Aorta (tissue), 5 donors: ENCODE data around the gene FBXO15. TPM values are rescaled to one million over a fixed set of nuclear protein-coding genes. Genes with fewer than 3 reads are reported as not detected.
A peak's percentile ranks its signal among the peaks of the same experiment; 100 is the strongest.

Experiments
- ATAC-seq: fragments of 200-7000 bp; cut with Tn5 transposase; one replicate; pipeline ENCODE4 v1.9.1; 2022; ENCODE audit warnings: moderate library complexity; ENCODE audit not compliant: low FRiP score
- DNase-seq, 2 donors: peaks; one replicate each; pipeline ENCODE4 v3.0.0-alpha.2; 2020
- H3K27ac ChIP-seq, 2 donors: one replicate each; pipeline ENCODE4 v1.5.1; 2013; ENCODE audit warnings: low read length in 2 of 2, mild to moderate bottlenecking in 2 of 2, moderate library complexity in 2 of 2, control low read depth in 1 of 2, inconsistent platforms in 1 of 2, low read depth in 1 of 2
- H3K27me3 ChIP-seq, 2 donors: one replicate each; pipeline ENCODE4 v1.6.1; 2013; ENCODE audit warnings: control low read depth in 1 of 2, low read length in 1 of 2, mild to moderate bottlenecking in 1 of 2, moderate library complexity in 1 of 2; ENCODE audit not compliant: insufficient read depth in 2 of 2, control insufficient read depth in 1 of 2
- H3K36me3 ChIP-seq, 2 donors: one replicate each; pipeline ENCODE4 v1.6.1; 2013; ENCODE audit warnings: control low read depth in 1 of 2, low read length in 1 of 2, mild to moderate bottlenecking in 1 of 2; ENCODE audit not compliant: insufficient read depth in 2 of 2, control insufficient read depth in 1 of 2
- H3K4me1 ChIP-seq, 2 donors: one replicate each; pipeline ENCODE4 v1.6.1; 2013; ENCODE audit warnings: low read length in 2 of 2, control low read depth in 1 of 2, mild to moderate bottlenecking in 1 of 2, moderate library complexity in 1 of 2; ENCODE audit not compliant: insufficient read depth in 2 of 2, control insufficient read depth in 1 of 2
- H3K4me3 ChIP-seq, 2 donors: one replicate each; pipeline ENCODE4 v1.5.1; 2013; ENCODE audit warnings: low read length in 2 of 2, control low read depth in 1 of 2, mild to moderate bottlenecking in 1 of 2
- H3K9me3 ChIP-seq: one replicate; pipeline ENCODE4 v1.6.1; 2013; ENCODE audit warnings: mild to moderate bottlenecking, low read length; ENCODE audit not compliant: control insufficient read depth
- WGBS, 2 donors: extraction: QIAGEN DNeasy Blood & Tissue Kit; methylation state at CpG; one replicate each; pipeline ENCODE4 v1.1.7; 2013; 5-methylcytosine and 5-hydroxymethylcytosine counted together
- intact Hi-C, 2 donors: fragments of 100-400 bp; cut with DNase I; formaldehyde crosslinking; loops; one replicate each; pipeline versions ENCODE4 v1.14.2 to v1.15.0; 2022
- polyA plus RNA-seq, 2 donors: library from polyadenylated mRNA; stranded (reverse); fragments of 200-250 nt; gene quantifications; one replicate each; pipeline ENCODE4 v1.2.3, GENCODE V29; 2013
- total RNA-seq, 2 donors: library from RNA; stranded (reverse); fragmentation: NEBNext Ultra II Directional; extraction: Animal tissue kit (Norgen Biotek cat#: 25700); gene quantifications; one replicate each; pipeline ENCODE4 v1.2.1, GENCODE V29; 2021
- donor health status: healthy with polysubstance abuse.
- donor health status: Bipolar disorder and iron deficiency.
- donor health status: DM: no; HTN: no; CAD: no.
- donor health status: DM: no; HTN: no; CAD: no.
- donor health status: DM: yes; HTN: yes; CAD: no.

FBXO15 gene
- total and polyA plus RNA-seq, 4 donors = 0.51 to 3.5 (median 0.52) TPM; not detected in 1

DNA sequence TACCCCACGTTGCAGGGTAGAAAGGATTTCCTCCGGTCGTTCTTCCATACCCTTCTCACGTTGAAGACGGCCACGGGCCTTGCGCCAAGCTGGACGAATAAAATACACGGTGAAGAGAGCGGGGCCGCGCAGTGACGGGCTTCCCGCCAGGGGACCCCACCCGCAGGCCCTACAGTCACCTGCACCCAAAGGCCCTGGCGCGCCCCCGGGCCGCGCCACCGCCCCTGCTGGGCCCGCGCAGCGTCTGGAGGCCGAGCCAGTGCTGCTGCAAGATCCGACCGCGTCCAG, 199 bp downstream of the FBXO15 start:
- intact Hi-C loops = loop anchor here (2.0 to 10.0 kb wide), 4 partner anchors 143 to 350 kb away; partner anchors contain the start of genes CNDP2 (in 2 of the 2) and CYB5A (in 2 of the 2)
- no peaks in the 10 kb centered on the region for H3K4me1 ChIP-seq
- no peak overlapping the region for H3K27ac ChIP-seq
- H3K27me3 ChIP-seq = no peaks in the 10 kb centered on the region
- peak overlapping the region; percentile 23 to 73 for H3K4me3 ChIP-seq
- H3K36me3 ChIP-seq = no peaks in the 10 kb centered on the region
- no peak for ATAC-seq
- DNase-seq = no peak
- H3K9me3 ChIP-seq = no peaks in the 10 kb centered on the region
- 0% methylated on average over 28 of the region's 28 CpGs for WGBS, 2 donors

DNA sequence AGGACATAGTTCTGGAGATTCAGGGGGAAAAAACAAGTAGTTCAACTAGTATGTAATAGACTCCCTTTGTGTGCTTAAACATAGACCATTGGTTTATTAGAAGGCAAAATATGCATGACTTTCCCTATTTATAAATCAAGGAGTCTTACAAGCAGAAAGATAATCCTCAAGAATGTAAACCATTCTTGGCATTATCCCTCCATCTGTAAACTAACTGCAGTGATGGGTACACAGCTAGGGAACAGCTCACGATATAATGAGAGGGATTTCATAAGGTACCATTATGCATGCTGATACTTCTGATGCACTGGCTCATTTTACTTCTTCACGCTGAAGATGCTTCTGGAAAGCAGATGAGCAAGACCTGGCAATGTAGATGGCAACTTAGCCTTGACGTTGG, 878 bp downstream of the FBXO15 start:
- no peak overlapping the region for H3K27ac ChIP-seq
- no peak overlapping the region for H3K4me3 ChIP-seq
- intact Hi-C loops = loop anchor here (2.0 to 10.0 kb wide), 4 partner anchors 144 to 351 kb away; partner anchors contain the start of genes CNDP2 (in 2 of the 2) and CYB5A (in 2 of the 2)

DNA sequence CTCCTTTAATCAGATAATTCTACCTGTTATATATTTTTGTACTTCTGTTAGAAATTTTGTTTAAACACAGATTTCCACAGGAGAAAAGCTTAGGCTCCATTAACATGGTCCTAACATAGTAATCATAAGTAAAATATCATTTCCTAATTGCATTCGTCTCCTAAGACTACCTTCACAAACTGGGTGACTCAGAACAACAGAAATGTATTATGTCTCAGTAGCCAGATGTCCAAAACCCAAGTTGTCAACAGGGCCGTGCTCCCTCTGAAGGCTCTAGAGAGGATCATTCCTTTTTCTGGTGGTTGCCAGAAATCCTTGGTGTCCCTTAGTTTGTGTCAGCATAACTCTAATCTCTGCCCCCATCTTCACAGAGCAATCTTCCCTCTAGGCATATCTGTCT, 5.4 kb downstream of the FBXO15 start:
- Histone ChIP-seq H3K9me3 (no peaks in the 10 kb centered on the region), H3K4me1 (no peaks in the 10 kb centered on the region), H3K27ac (no peak overlapping the region), H3K36me3 (no peaks in the 10 kb centered on the region), H3K27me3 (peaks cover 0 to 2% of the 10 kb centered on the region in 2 donors), H3K4me3 (no peak overlapping the region)
- intact Hi-C loops = loop anchor here in 1 of 2 donors (10.0 kb wide), 2 partner anchors 153 to 353 kb away; partner anchors contain the start of genes CNDP2 and CYB5A
- WGBS, 2 donors = 63 to 85% methylated on average over 2 of the region's 2 CpGs
- ATAC-seq = no peak
- DNase-seq = no peak

More for the DNA sequence above, 878 bp downstream of the FBXO15 start:
- Histone ChIP-seq H3K4me1 (no peaks in the 10 kb centered on the region), H3K36me3 (no peaks in the 10 kb centered on the region), H3K27me3 (no peaks in the 10 kb centered on the region), H3K9me3 (no peaks in the 10 kb centered on the region)
- WGBS, 2 donors = 50 to 60% methylated on average over 3 of the region's 3 CpGs
- no peak for ATAC-seq
- DNase-seq = no peak

DNA sequence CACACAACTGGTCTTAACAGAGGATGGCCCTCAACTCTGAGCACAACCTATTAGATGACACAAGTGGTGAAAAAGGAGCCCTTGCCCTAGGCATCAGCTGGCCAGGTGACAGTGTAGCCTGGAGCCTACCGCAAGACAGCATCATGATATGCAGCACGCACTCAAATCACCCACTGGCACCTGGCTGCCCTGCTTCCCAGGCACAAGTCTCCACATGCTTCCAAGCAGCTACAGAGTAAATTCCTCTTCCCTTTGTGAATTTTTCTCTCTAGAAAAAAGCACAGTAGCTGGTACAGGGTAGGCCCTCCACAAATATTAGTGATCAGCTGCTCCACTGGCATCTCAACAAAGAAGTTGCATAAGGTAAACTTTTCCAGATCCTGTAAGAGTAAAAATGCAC, 6.0 kb downstream of the FBXO15 start:
- H3K4me3 ChIP-seq = no peak overlapping the region
- peaks cover 0 to 2% of the 10 kb centered on the region in 2 donors for H3K27me3 ChIP-seq
- H3K27ac ChIP-seq = no peak overlapping the region
- ATAC-seq (no peak), DNase-seq (no peak)
- H3K36me3 ChIP-seq = no peaks in the 10 kb centered on the region
- no peaks in the 10 kb centered on the region for H3K9me3 ChIP-seq
- 89 to 92% methylated on average over 2 of the region's 2 CpGs for WGBS, 2 donors
- no peaks in the 10 kb centered on the region for H3K4me1 ChIP-seq
- intact Hi-C loops = loop anchor here in 1 of 2 donors (10.0 kb wide), 2 partner anchors 153 to 353 kb away; partner anchors contain the start of genes CNDP2 and CYB5A

DNA sequence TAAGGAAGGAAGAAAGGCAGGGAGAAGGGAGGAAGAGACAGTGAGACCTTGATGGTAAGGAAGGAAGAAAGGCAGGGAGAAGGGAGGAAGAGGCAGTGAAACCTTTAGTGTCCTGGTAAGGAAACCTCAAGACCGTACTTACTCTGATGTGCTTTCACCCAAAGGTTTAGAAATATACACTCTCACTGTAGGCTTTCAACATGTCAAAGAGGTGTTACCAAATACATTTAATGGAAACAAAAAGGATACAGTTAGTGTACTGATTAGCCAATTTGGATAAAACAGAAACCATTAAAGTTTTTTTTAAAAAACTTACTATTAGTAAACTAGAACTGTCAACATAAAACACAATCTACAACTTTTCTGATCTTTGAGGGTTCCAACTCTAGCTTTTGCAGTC, 7.1 kb downstream of the FBXO15 start:
- WGBS, 2 donors = 76 to 79% methylated on average over 1 of the region's 1 CpG
- Histone ChIP-seq H3K4me1 (no peaks in the 10 kb centered on the region), H3K27ac (no peak overlapping the region), H3K9me3 (no peaks in the 10 kb centered on the region), H3K36me3 (no peaks in the 10 kb centered on the region), H3K27me3 (peaks cover 0 to 2% of the 10 kb centered on the region in 2 donors), H3K4me3 (no peak overlapping the region)
- DNase-seq = no peak
- intact Hi-C loops = loop anchor here in 1 of 2 donors (10.0 kb wide), 2 partner anchors 154 to 354 kb away; partner anchors contain the start of genes CNDP2 and CYB5A
- no peak for ATAC-seq

DNA sequence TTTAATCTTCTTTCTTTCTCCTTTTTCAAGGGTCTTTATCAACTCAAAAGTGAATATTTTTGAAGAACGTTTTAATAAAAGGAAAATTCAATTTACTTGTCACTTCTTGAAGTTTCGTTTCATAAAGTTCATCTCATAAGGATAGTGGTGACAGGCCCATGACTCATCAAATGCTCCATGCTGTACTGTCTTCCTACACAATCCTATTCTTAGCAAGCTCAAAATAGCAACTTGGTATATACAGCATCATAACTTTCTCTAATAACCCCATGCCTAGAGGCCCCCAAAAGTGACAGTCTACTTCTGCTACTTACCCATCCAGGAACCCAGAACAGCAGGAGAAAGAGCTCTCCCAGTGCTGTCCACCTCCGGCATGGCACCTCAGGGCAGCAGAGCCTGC, 7.7 kb downstream of the FBXO15 start:
- WGBS, 2 donors = 40 to 48% methylated on average over 3 of the region's 3 CpGs
- Histone ChIP-seq H3K27ac (no peak overlapping the region), H3K27me3 (peaks cover 0 to 2% of the 10 kb centered on the region in 2 donors), H3K4me1 (no peaks in the 10 kb centered on the region), H3K36me3 (no peaks in the 10 kb centered on the region), H3K9me3 (no peaks in the 10 kb centered on the region), H3K4me3 (no peak overlapping the region)
- intact Hi-C loops = loop anchor here in 1 of 2 donors (10.0 kb wide), 2 partner anchors 155 to 355 kb away; partner anchors contain the start of genes CNDP2 and CYB5A
- DNase-seq = no peak
- no peak for ATAC-seq

DNA sequence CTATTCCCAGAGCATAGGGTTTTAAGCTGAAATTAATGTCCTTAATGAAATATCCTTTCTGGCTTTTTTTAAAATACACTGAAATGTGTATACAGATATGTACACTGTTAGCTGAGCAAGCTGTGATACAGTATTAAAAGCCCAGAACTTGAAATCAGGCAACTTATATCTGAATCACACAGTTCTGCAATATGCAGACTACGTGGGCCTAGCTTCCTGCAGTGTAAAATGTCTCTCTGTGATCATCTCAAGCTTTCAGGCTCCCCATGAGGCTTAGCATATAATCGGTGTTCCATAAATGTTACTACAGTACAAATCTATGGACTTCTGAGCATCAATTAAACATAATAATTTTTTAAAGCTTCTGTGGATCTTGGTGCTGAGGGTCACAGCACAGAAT, 8.2 kb downstream of the FBXO15 start:
- Histone ChIP-seq H3K9me3 (no peaks in the 10 kb centered on the region), H3K27me3 (peaks cover 0 to 2% of the 10 kb centered on the region in 2 donors), H3K27ac (no peak overlapping the region), H3K36me3 (no peaks in the 10 kb centered on the region), H3K4me3 (no peak overlapping the region), H3K4me1 (no peaks in the 10 kb centered on the region)
- ATAC-seq = no peak
- WGBS, 2 donors = 80 to 83% methylated on average over 2 of the region's 2 CpGs
- intact Hi-C loops = no loop called here
- DNase-seq = no peak

DNA sequence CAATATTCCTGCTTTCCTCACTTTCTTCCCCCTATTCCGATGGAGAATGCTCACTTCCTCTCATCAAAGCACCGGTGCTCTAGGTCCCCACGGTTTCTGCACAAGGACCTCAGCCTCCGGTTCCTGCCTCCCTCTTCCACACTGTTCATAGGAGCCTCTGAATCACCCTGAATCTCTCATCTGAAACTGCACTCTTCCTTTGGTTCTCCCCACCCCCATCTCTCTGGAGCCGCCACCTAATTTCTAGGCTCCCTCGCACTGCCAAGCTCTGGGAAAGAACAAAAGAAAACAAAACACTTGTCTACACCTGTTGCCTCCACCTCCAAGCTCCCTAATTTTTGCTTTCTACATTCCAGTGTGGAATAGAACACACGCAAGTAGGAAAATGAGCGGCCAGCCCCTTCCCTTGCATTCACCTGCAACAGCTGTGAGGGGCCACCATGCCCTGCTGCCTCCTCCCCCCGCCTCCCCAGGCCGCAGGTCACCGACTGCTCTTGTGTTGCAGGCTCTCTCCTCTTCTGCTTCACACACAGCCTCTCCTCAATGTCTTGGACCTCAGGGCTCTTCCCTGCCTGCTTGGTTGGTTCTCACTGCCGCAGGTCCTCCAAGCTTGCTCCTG, 9.6 kb downstream of the FBXO15 start:
- DNase-seq = no peak
- H3K36me3 ChIP-seq = no peaks in the 10 kb centered on the region
- WGBS, 2 donors = 83 to 86% methylated on average over 12 of the region's 12 CpGs
- peaks cover 0 to 2% of the 10 kb centered on the region in 2 donors for H3K27me3 ChIP-seq
- no peaks in the 10 kb centered on the region for H3K9me3 ChIP-seq
- H3K27ac ChIP-seq = no peak overlapping the region
- no peak for ATAC-seq
- H3K4me3 ChIP-seq = no peak overlapping the region
- H3K4me1 ChIP-seq = no peaks in the 10 kb centered on the region
- intact Hi-C loops = no loop called here

DNA sequence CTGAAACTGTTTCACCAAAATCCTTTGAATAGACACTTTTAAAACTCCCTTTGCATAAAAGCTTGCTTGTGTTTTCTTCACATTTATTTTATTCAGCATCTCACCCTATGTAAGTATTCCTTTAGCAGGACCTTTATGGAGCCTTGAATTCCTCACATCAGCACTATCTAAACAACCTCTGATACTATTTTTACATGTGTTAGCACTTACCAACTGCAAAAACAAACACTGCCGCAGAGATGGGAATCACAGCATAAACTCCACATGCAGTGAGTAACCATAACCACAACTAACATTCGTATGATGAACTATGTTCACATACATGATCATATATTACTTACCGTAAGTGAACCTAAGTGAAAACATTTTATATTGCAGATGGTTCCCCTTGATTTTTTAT, 15.4 kb downstream of the FBXO15 start:
- intact Hi-C loops = no loop called here
- 19 to 25% methylated on average over 3 of the region's 3 CpGs for WGBS, 2 donors
- Histone ChIP-seq H3K9me3 (no peaks in the 10 kb centered on the region), H3K4me1 (no peaks in the 10 kb centered on the region), H3K27ac (no peak overlapping the region), H3K36me3 (no peaks in the 10 kb centered on the region), H3K4me3 (no peak overlapping the region), H3K27me3 (no peaks in the 10 kb centered on the region)
- no peak for ATAC-seq
- no peak for DNase-seq
